Activated naive CD8-positive, alpha-beta T cell (primary cell): ENCODE data around the gene ADAMTS14.
"Not testable (repeated sequence)": the region's sequence is repeated elsewhere in the genome, so short reads cannot be mapped to it uniquely, and the experiment has no call there.

ENCODE experiments used
- H3K27ac Mint-ChIP-seq: one replicate; pipeline ENCODE4 v1.8.0; 2021; ENCODE audit warnings: mixed read lengths
- H3K27me3 Mint-ChIP-seq: one replicate; pipeline ENCODE4 v1.8.0; 2021; ENCODE audit warnings: mixed read lengths
- H3K36me3 Mint-ChIP-seq: one replicate; pipeline ENCODE4 v1.8.0; 2021; ENCODE audit warnings: mixed read lengths
- H3K4me1 Mint-ChIP-seq: one replicate; pipeline ENCODE4 v1.8.0; 2021; ENCODE audit warnings: low read depth, mixed read lengths
- H3K4me3 Mint-ChIP-seq: one replicate; pipeline ENCODE4 v1.8.0; 2021; ENCODE audit warnings: mild to moderate bottlenecking, mixed read lengths
- H3K9me3 Mint-ChIP-seq: one replicate; pipeline ENCODE4 v1.8.0; 2021; ENCODE audit warnings: low read depth, mixed read lengths

Gene ADAMTS14

GRCh38 chr10:70666960-70667798 is 5.1 kb upstream of the ADAMTS14 start:
- peaks cover 7% of the 10 kb centered on the region for H3K4me1 Mint-ChIP-seq
- H3K9me3 Mint-ChIP-seq, result peaks cover 6% of the 10 kb centered on the region
- no peak overlapping the region for H3K27ac Mint-ChIP-seq
- H3K36me3 Mint-ChIP-seq, result peaks cover 2% of the 10 kb centered on the region
- H3K4me3 Mint-ChIP-seq, result no peak overlapping the region
- peaks cover 8% of the 10 kb centered on the region for H3K27me3 Mint-ChIP-seq

- H3K27me3 Mint-ChIP-seq, H3K9me3 Mint-ChIP-seq, H3K4me1 Mint-ChIP-seq, H3K36me3 Mint-ChIP-seq, H3K4me3 Mint-ChIP-seq, H3K27ac Mint-ChIP-seq: not testable (repeated sequence)
These were observed 4.5 kb upstream of the ADAMTS14 start for GRCh38 chr10:70667818-70668217.

- H3K27ac Mint-ChIP-seq, result no peak overlapping the region
These were observed 3.8 kb upstream of the ADAMTS14 start for GRCh38 chr10:70668454-70668970.

GRCh38 chr10:70669015-70669414 is 3.3 kb upstream of the ADAMTS14 start:
- Mint-ChIP-seq H3K27me3 (peaks cover 15% of the 10 kb centered on the region), H3K4me1 (peaks cover 12% of the 10 kb centered on the region), H3K27ac (no peak overlapping the region), H3K9me3 (peaks cover 6% of the 10 kb centered on the region), H3K36me3 (no peaks in the 10 kb centered on the region), H3K4me3 (no peak overlapping the region)

More at GRCh38 chr10:70668454-70668970, 3.8 kb upstream of the ADAMTS14 start:
- peaks cover 12% of the 10 kb centered on the region for H3K27me3 Mint-ChIP-seq
- peaks cover 6% of the 10 kb centered on the region for H3K9me3 Mint-ChIP-seq
- H3K4me1 Mint-ChIP-seq, result peaks cover 12% of the 10 kb centered on the region
- no peaks in the 10 kb centered on the region for H3K36me3 Mint-ChIP-seq
- no peak overlapping the region for H3K4me3 Mint-ChIP-seq

- H3K36me3 Mint-ChIP-seq, result no peaks in the 10 kb centered on the region
- no peak overlapping the region for H3K4me3 Mint-ChIP-seq
- H3K4me1 Mint-ChIP-seq, result peaks cover 12% of the 10 kb centered on the region
- peaks cover 6% of the 10 kb centered on the region for H3K9me3 Mint-ChIP-seq
- H3K27me3 Mint-ChIP-seq, result peaks cover 15% of the 10 kb centered on the region
- H3K27ac Mint-ChIP-seq, result no peak overlapping the region
These were observed 2.5 kb upstream of the ADAMTS14 start for GRCh38 chr10:70669732-70670317.

GRCh38 chr10:70671619-70672164 is 614 bp upstream of the ADAMTS14 start:
- H3K27ac Mint-ChIP-seq, result no peak overlapping the region
- H3K4me1 Mint-ChIP-seq, result peaks cover 12% of the 10 kb centered on the region
- peaks cover 22% of the 10 kb centered on the region for H3K27me3 Mint-ChIP-seq
- peak overlapping the region; percentile 64 for H3K4me3 Mint-ChIP-seq
- H3K9me3 Mint-ChIP-seq, result peaks cover 6% of the 10 kb centered on the region
- no peaks in the 10 kb centered on the region for H3K36me3 Mint-ChIP-seq

- H3K4me1 Mint-ChIP-seq, result peaks cover 13% of the 10 kb centered on the region
- no peak overlapping the region for H3K27ac Mint-ChIP-seq
- H3K9me3 Mint-ChIP-seq, result peaks cover 5% of the 10 kb centered on the region
- H3K27me3 Mint-ChIP-seq, result peaks cover 22% of the 10 kb centered on the region
- H3K4me3 Mint-ChIP-seq, result peak overlapping the region; percentile 69
- no peaks in the 10 kb centered on the region for H3K36me3 Mint-ChIP-seq
These were observed 980 bp downstream of the ADAMTS14 start for GRCh38 chr10:70673043-70673928.

GRCh38 chr10:70673929-70674559 is 1.7 kb downstream of the ADAMTS14 start:
- Mint-ChIP-seq H3K27me3 (peaks cover 22% of the 10 kb centered on the region), H3K4me1 (peaks cover 13% of the 10 kb centered on the region), H3K36me3 (no peaks in the 10 kb centered on the region), H3K4me3 (no peak overlapping the region), H3K9me3 (no peaks in the 10 kb centered on the region), H3K27ac (no peak overlapping the region)

GRCh38 chr10:70674560-70675495 is 2.5 kb downstream of the ADAMTS14 start:
- peaks cover 22% of the 10 kb centered on the region for H3K27me3 Mint-ChIP-seq
- H3K4me1 Mint-ChIP-seq, result peaks cover 13% of the 10 kb centered on the region
- no peak overlapping the region for H3K4me3 Mint-ChIP-seq
- no peak overlapping the region for H3K27ac Mint-ChIP-seq
- no peaks in the 10 kb centered on the region for H3K36me3 Mint-ChIP-seq
- H3K9me3 Mint-ChIP-seq, result no peaks in the 10 kb centered on the region

GRCh38 chr10:70675496-70676161 is 3.3 kb downstream of the ADAMTS14 start:
- H3K27me3 Mint-ChIP-seq, result peaks cover 22% of the 10 kb centered on the region
- H3K36me3 Mint-ChIP-seq, result no peaks in the 10 kb centered on the region
- H3K4me3 Mint-ChIP-seq, result no peak overlapping the region
- peaks cover 13% of the 10 kb centered on the region for H3K4me1 Mint-ChIP-seq
- no peaks in the 10 kb centered on the region for H3K9me3 Mint-ChIP-seq
- no peak overlapping the region for H3K27ac Mint-ChIP-seq

- no peaks in the 10 kb centered on the region for H3K36me3 Mint-ChIP-seq
- no peak overlapping the region for H3K4me3 Mint-ChIP-seq
- H3K27ac Mint-ChIP-seq, result no peak overlapping the region
- H3K27me3 Mint-ChIP-seq, result peaks cover 20% of the 10 kb centered on the region
- H3K4me1 Mint-ChIP-seq, result peaks cover 11% of the 10 kb centered on the region
- no peaks in the 10 kb centered on the region for H3K9me3 Mint-ChIP-seq
These were observed 4.2 kb downstream of the ADAMTS14 start for GRCh38 chr10:70676511-70676910.

GRCh38 chr10:70677016-70677415 is 4.7 kb downstream of the ADAMTS14 start:
- H3K4me1 Mint-ChIP-seq, result peaks cover 7% of the 10 kb centered on the region
- H3K36me3 Mint-ChIP-seq, result no peaks in the 10 kb centered on the region
- peaks cover 16% of the 10 kb centered on the region for H3K27me3 Mint-ChIP-seq

More at GRCh38 chr10:70677016-70677415, 4.7 kb downstream of the ADAMTS14 start:
- Mint-ChIP-seq H3K27ac (no peak overlapping the region), H3K4me3 (no peak overlapping the region), H3K9me3 (no peaks in the 10 kb centered on the region)
